Measurements from ENCODE around the gene ARHGAP42.

ARHGAP42 gene

GRCh38 chr11:100936781-100937180, 249.7 kb downstream of the ARHGAP42 start:
- Histone ChIP-seq H3K36me3 (ENCODE audit: control insufficient read depth, low read depth, low read length) (no peaks in the 10 kb centered on the region), H3K9ac (ENCODE audit: low read length) (no peak overlapping the region), H3K4me1 (ENCODE audit: control insufficient read depth, low read depth, low read length) (peaks cover 3% of the 10 kb centered on the region), H3K27ac (ENCODE audit: low read length) (no peak overlapping the region), H3K4me3 (ENCODE audit: low read length) (no peak overlapping the region), H3K9me3 (ENCODE audit: control insufficient read depth, low read depth, low read length) (no peaks in the 10 kb centered on the region), H3K27me3 (ENCODE audit: control insufficient read depth, insufficient read depth, low read length) (no peaks in the 10 kb centered on the region)

GRCh38 chr11:100939571-100939970, 252.5 kb downstream of the ARHGAP42 start:
- Histone ChIP-seq H3K9ac (ENCODE audit: low read length) (no peak overlapping the region), H3K9me3 (ENCODE audit: control insufficient read depth, low read depth, low read length) (no peaks in the 10 kb centered on the region), H3K36me3 (ENCODE audit: control insufficient read depth, low read depth, low read length) (no peaks in the 10 kb centered on the region), H3K4me1 (ENCODE audit: control insufficient read depth, low read depth, low read length) (peaks cover 3% of the 10 kb centered on the region), H3K27me3 (ENCODE audit: control insufficient read depth, insufficient read depth, low read length) (no peaks in the 10 kb centered on the region), H3K4me3 (ENCODE audit: low read length) (no peak overlapping the region), H3K27ac (ENCODE audit: low read length) (no peak overlapping the region)

- no peak overlapping the region for H3K27ac ChIP-seq (ENCODE audit: low read length)
- no peak overlapping the region for H3K9ac ChIP-seq (ENCODE audit: low read length)
- no peak overlapping the region for H3K4me3 ChIP-seq (ENCODE audit: low read length)
- no peaks in the 10 kb centered on the region for H3K36me3 ChIP-seq (ENCODE audit: control insufficient read depth, low read depth, low read length)
- no peaks in the 10 kb centered on the region for H3K27me3 ChIP-seq (ENCODE audit: control insufficient read depth, insufficient read depth, low read length)
- H3K9me3 ChIP-seq (ENCODE audit: control insufficient read depth, low read depth, low read length) = no peaks in the 10 kb centered on the region
- H3K4me1 ChIP-seq (ENCODE audit: control insufficient read depth, low read depth, low read length) = peaks cover 3% of the 10 kb centered on the region
Measured at GRCh38 chr11:100940111-100940510, 253.0 kb downstream of the ARHGAP42 start.

GRCh38 chr11:100941033-100941432, 253.9 kb downstream of the ARHGAP42 start:
- Histone ChIP-seq H3K27ac (ENCODE audit: low read length) (no peak overlapping the region), H3K36me3 (ENCODE audit: control insufficient read depth, low read depth, low read length) (no peaks in the 10 kb centered on the region), H3K4me1 (ENCODE audit: control insufficient read depth, low read depth, low read length) (peaks cover 3% of the 10 kb centered on the region), H3K9ac (ENCODE audit: low read length) (no peak overlapping the region), H3K9me3 (ENCODE audit: control insufficient read depth, low read depth, low read length) (no peaks in the 10 kb centered on the region), H3K4me3 (ENCODE audit: low read length) (no peak overlapping the region), H3K27me3 (ENCODE audit: control insufficient read depth, insufficient read depth, low read length) (no peaks in the 10 kb centered on the region)

GRCh38 chr11:100942016-100942415, 254.9 kb downstream of the ARHGAP42 start:
- Histone ChIP-seq H3K9ac (ENCODE audit: low read length) (no peak overlapping the region), H3K4me3 (ENCODE audit: low read length) (no peak overlapping the region), H3K9me3 (ENCODE audit: control insufficient read depth, low read depth, low read length) (no peaks in the 10 kb centered on the region), H3K36me3 (ENCODE audit: control insufficient read depth, low read depth, low read length) (no peaks in the 10 kb centered on the region), H3K27ac (ENCODE audit: low read length) (no peak overlapping the region), H3K4me1 (ENCODE audit: control insufficient read depth, low read depth, low read length) (peaks cover 3% of the 10 kb centered on the region), H3K27me3 (ENCODE audit: control insufficient read depth, insufficient read depth, low read length) (no peaks in the 10 kb centered on the region)

GRCh38 chr11:100948936-100949335, 261.8 kb downstream of the ARHGAP42 start:
- no peak overlapping the region for H3K9ac ChIP-seq (ENCODE audit: low read length)
- H3K27ac ChIP-seq (ENCODE audit: low read length) = no peak overlapping the region
- H3K9me3 ChIP-seq (ENCODE audit: control insufficient read depth, low read depth, low read length) = no peaks in the 10 kb centered on the region
- no peaks in the 10 kb centered on the region for H3K4me1 ChIP-seq (ENCODE audit: control insufficient read depth, low read depth, low read length)
- no peaks in the 10 kb centered on the region for H3K27me3 ChIP-seq (ENCODE audit: control insufficient read depth, insufficient read depth, low read length)
- no peaks in the 10 kb centered on the region for H3K36me3 ChIP-seq (ENCODE audit: control insufficient read depth, low read depth, low read length)
- no peak overlapping the region for H3K4me3 ChIP-seq (ENCODE audit: low read length)

GRCh38 chr11:100949443-100949842, 262.4 kb downstream of the ARHGAP42 start:
- no peak overlapping the region for H3K9ac ChIP-seq (ENCODE audit: low read length)
- no peak overlapping the region for H3K4me3 ChIP-seq (ENCODE audit: low read length)
- no peaks in the 10 kb centered on the region for H3K4me1 ChIP-seq (ENCODE audit: control insufficient read depth, low read depth, low read length)
- no peaks in the 10 kb centered on the region for H3K27me3 ChIP-seq (ENCODE audit: control insufficient read depth, insufficient read depth, low read length)
- H3K9me3 ChIP-seq (ENCODE audit: control insufficient read depth, low read depth, low read length) = no peaks in the 10 kb centered on the region
- H3K27ac ChIP-seq (ENCODE audit: low read length) = no peak overlapping the region
- no peaks in the 10 kb centered on the region for H3K36me3 ChIP-seq (ENCODE audit: control insufficient read depth, low read depth, low read length)

GRCh38 chr11:100955318-100955717, 268.2 kb downstream of the ARHGAP42 start:
- Histone ChIP-seq H3K9ac (ENCODE audit: low read length) (no peak overlapping the region), H3K4me3 (ENCODE audit: low read length) (no peak overlapping the region), H3K27ac (ENCODE audit: low read length) (no peak overlapping the region), H3K4me1 (ENCODE audit: control insufficient read depth, low read depth, low read length) (peaks cover 21% of the 10 kb centered on the region), H3K9me3 (ENCODE audit: control insufficient read depth, low read depth, low read length) (no peaks in the 10 kb centered on the region), H3K27me3 (ENCODE audit: control insufficient read depth, insufficient read depth, low read length) (no peaks in the 10 kb centered on the region), H3K36me3 (ENCODE audit: control insufficient read depth, low read depth, low read length) (no peaks in the 10 kb centered on the region)

- Histone ChIP-seq H3K36me3 (ENCODE audit: control insufficient read depth, low read depth, low read length) (peaks cover 2% of the 10 kb centered on the region), H3K9ac (ENCODE audit: low read length) (no peak overlapping the region), H3K4me3 (ENCODE audit: low read length) (no peak overlapping the region), H3K27ac (ENCODE audit: low read length) (no peak overlapping the region), H3K27me3 (ENCODE audit: control insufficient read depth, insufficient read depth, low read length) (no peaks in the 10 kb centered on the region), H3K9me3 (ENCODE audit: control insufficient read depth, low read depth, low read length) (no peaks in the 10 kb centered on the region), H3K4me1 (ENCODE audit: control insufficient read depth, low read depth, low read length) (peaks cover 21% of the 10 kb centered on the region)
Measured at GRCh38 chr11:100956351-100956750, 269.3 kb downstream of the ARHGAP42 start.

- H3K27ac ChIP-seq (ENCODE audit: low read length) = no peak overlapping the region
- H3K9me3 ChIP-seq (ENCODE audit: control insufficient read depth, low read depth, low read length) = no peaks in the 10 kb centered on the region
- no peak overlapping the region for H3K4me3 ChIP-seq (ENCODE audit: low read length)
- H3K4me1 ChIP-seq (ENCODE audit: control insufficient read depth, low read depth, low read length) = peaks cover 21% of the 10 kb centered on the region
- H3K36me3 ChIP-seq (ENCODE audit: control insufficient read depth, low read depth, low read length) = peaks cover 8% of the 10 kb centered on the region
- no peaks in the 10 kb centered on the region for H3K27me3 ChIP-seq (ENCODE audit: control insufficient read depth, insufficient read depth, low read length)
- no peak overlapping the region for H3K9ac ChIP-seq (ENCODE audit: low read length)
Measured at GRCh38 chr11:100957499-100957898, 270.4 kb downstream of the ARHGAP42 start.

- H3K36me3 ChIP-seq (ENCODE audit: control insufficient read depth, low read depth, low read length) = peaks cover 10% of the 10 kb centered on the region
- no peaks in the 10 kb centered on the region for H3K9me3 ChIP-seq (ENCODE audit: control insufficient read depth, low read depth, low read length)
- H3K27ac ChIP-seq (ENCODE audit: low read length) = no peak overlapping the region
- peaks cover 8% of the 10 kb centered on the region for H3K4me1 ChIP-seq (ENCODE audit: control insufficient read depth, low read depth, low read length)
- H3K9ac ChIP-seq (ENCODE audit: low read length) = no peak overlapping the region
- H3K4me3 ChIP-seq (ENCODE audit: low read length) = no peak overlapping the region
- H3K27me3 ChIP-seq (ENCODE audit: control insufficient read depth, insufficient read depth, low read length) = no peaks in the 10 kb centered on the region
Measured at GRCh38 chr11:100961633-100962032, 274.5 kb downstream of the ARHGAP42 start.

GRCh38 chr11:100963375-100963774, 276.3 kb downstream of the ARHGAP42 start:
- Histone ChIP-seq H3K9me3 (ENCODE audit: control insufficient read depth, low read depth, low read length) (no peaks in the 10 kb centered on the region), H3K4me3 (ENCODE audit: low read length) (no peak overlapping the region), H3K27ac (ENCODE audit: low read length) (no peak overlapping the region), H3K9ac (ENCODE audit: low read length) (no peak overlapping the region), H3K36me3 (ENCODE audit: control insufficient read depth, low read depth, low read length) (peaks cover 10% of the 10 kb centered on the region), H3K27me3 (ENCODE audit: control insufficient read depth, insufficient read depth, low read length) (no peaks in the 10 kb centered on the region), H3K4me1 (ENCODE audit: control insufficient read depth, low read depth, low read length) (no peaks in the 10 kb centered on the region)

Data from iPS-18a (cell line).